GM12873 (cell line): ENCODE data around the gene PARL.

ENCODE experiments used
- CTCF ChIP-seq: IDR thresholded peaks from 2 replicates; pipeline ENCODE4 v1.5.1; 2012; ENCODE audit warnings: low read depth, mild to moderate bottlenecking, moderate library complexity, low read length, control low read depth; ENCODE audit not compliant: insufficient read depth; ENCODE audit errors: missing control alignments

Gene PARL

DNA sequence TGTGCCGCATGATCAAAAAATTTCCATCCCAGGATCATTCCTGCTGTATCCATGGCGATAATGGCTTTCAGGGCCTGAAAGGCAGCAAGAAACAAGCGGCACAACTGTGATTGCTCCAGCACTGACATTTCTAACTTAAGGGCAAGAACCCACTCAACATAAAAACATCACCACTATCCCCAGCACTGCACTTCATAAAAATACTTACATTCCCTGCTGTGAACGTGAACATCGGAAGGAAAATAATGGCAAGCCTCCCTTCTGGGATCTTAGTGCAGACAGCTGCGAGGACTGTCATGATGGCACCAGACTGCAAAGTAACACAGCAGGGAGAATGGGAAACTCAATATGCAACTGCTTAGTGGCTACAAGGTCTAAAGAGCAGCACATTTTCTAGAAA is 51.2 kb downstream of the PARL start:
- TF ChIP-seq CTCF, result no peak

- no peak for TF ChIP-seq CTCF
Observed at GRCh38 chr3:183830187-183830586, 54.5 kb downstream of the PARL start.

DNA sequence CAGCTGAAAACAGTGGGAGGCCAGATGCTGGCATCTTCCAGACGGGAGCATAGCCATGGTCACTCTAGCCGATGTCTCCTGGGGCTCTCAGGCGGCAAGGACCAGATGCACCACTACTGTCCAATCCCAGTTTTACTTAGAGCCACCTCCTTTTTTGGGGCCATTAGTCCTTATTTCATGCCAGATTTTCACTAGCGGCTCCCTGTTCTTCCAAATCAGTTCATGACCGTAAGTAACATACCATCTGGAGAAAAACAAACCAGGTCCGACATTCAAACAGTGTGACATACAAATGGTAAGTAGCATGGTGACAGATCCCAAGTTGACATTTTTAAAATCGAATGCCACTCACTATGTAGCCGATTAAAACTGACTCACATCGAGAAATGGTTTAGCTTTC is 55.2 kb downstream of the PARL start:
- no peak for TF ChIP-seq CTCF

GRCh38 chr3:183828538-183828870 is 56.2 kb downstream of the PARL start:
- no peak for TF ChIP-seq CTCF

DNA sequence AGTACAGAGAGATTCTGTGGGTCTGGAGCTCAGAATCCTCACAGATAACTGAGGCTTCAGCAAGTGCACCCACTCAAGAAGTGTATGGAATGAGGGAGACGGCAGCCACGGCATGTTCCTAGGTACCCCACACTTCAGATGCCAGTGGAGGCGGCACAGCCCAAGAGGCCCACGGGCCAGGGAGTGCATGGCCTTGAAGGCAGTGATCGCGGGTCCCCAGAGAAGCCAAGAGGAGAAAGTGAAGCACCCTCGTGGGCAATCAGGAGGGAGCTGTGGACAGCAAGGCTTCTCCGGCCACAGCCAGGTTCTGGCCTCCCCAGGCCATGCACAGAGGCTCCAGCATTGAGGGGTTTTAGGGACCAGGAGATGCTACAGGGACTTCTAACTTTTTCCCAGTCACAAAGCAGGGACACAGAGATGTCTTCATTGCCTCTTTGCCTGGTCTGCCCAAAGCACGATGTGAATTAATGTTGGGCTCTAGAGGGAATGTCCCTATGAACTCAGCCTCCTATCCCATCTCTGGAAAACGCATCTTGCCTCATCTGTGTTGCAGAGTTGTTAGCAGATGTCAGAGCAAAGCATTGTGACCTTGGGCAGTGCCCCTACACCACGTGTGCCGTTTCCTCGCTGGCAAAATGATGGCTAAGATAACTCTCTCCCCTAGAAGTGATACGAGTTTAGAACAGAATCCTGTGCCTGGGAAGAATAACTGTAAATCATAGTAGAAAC is 56.7 kb downstream of the PARL start:
- no peak for TF ChIP-seq CTCF

DNA sequence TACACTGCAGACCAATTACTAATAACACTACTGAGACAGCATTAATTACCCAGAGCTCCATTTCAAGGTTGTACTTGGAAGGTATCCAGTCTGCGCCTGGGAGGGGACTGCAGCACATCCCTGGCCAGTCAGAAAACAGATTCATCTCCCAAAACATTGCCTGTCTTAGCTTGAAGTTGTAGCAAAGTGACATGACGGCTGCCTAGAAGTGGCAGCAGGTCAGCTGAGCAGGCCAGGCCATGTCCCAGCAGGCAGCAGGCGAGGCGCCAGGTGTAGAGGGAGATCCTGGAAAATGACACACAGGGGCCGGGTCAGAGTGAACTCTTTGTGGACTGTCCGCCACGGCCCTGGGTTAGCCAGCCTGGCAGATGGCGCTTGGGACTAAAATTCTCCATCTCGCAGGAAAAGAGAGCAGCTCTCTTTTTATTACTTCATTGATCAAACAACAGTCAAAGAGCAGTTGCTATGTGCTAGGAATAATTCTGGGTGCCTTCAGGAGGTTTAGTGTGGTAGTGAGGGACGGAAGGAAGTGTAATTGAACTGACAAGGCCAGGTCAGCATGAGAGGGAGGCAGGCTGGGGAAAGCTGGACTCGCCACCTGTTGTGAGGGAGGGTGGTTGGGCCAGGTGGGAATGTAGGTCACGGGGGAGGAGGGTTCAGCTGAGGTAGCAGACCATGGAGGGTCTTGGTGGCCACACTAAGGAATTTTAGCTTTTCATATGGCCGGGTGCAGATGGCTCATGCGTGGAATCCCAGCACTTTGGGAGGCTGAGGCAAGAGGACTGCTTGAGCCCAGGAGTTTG is 58.0 kb downstream of the PARL start:
- TF ChIP-seq CTCF, result no peak

GRCh38 chr3:183825456-183826161 is 59.1 kb downstream of the PARL start, which contains the start of gene MAP6D1:
Gene MAP6D1, minus strand, starts transcription at chr3:183825577. Its CDS starts 30 bp downstream, at chr3:183825547.
- peak; percentile 37 for TF ChIP-seq CTCF
